Erythroblast (primary cell): ENCODE measurements around the gene TTC29.

Experiments used
- GATA1 ChIP-seq: IDR thresholded peaks from 2 replicates; pipeline ENCODE4 v1.6.1; 2011; ENCODE audit warnings: low read depth, mild to moderate bottlenecking, control low read depth, low read length, moderate library complexity
- POLR2A ChIP-seq: IDR thresholded peaks from 2 replicates; pipeline ENCODE4 v1.6.1; 2011; ENCODE audit warnings: mild to moderate bottlenecking, low read length

DNA sequence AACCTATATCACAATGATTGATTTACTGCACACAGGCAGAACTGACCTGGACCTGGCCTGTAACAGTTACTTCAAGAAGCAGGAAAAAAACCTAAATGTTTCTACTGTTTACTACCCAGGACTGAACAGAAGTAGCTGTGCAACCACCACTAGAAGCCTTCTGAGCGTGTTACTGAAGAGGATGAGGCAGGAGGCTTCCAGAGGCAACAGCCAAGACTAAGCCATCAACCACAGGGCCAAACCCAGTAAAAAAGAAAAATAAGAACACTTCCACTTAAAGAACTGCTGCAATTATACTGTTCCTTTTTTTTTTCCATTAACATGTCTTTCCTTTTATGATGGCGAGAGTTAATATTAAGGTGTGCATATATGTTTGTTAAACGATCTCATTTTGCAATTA, 29.4 kb upstream of the TTC29 start:
- TF ChIP-seq POLR2A, result no peak
- no peak for TF ChIP-seq GATA1
